Liver (tissue), 9 donors: ENCODE measurements around the gene CCDC89. TPM values are rescaled to one million over a fixed set of nuclear protein-coding genes. Genes with fewer than 3 reads are reported as not detected.

Source experiments
- DNase-seq: peaks from one replicate; pipeline ENCODE4 v3.0.0-alpha.2; 2017; ENCODE audit warnings: low spot score
- H3K27ac ChIP-seq, 2 donors: one replicate each; pipeline ENCODE4 v1.7.0; 2013; ENCODE audit warnings: inconsistent platforms in 2 of 2, low read length in 2 of 2, control low read depth in 1 of 2, low read depth in 1 of 2, mild to moderate bottlenecking in 1 of 2
- H3K27me3 ChIP-seq, 4 donors: one replicate each; pipeline versions ENCODE4 v1.6.1 to v1.7.0; 2013; ENCODE audit warnings: low read length in 3 of 4, inconsistent platforms in 1 of 4, mild to moderate bottlenecking in 1 of 4, moderate library complexity in 1 of 4; ENCODE audit not compliant: control insufficient read depth in 4 of 4, insufficient read depth in 4 of 4
- H3K36me3 ChIP-seq, 4 donors: one replicate each; pipeline versions ENCODE4 v1.6.1 to v1.7.0; 2013; ENCODE audit warnings: low read length in 3 of 4, mild to moderate bottlenecking in 3 of 4, low read depth in 1 of 4, moderate library complexity in 1 of 4; ENCODE audit not compliant: control insufficient read depth in 4 of 4, insufficient read depth in 3 of 4
- H3K4me1 ChIP-seq, 4 donors: one replicate each; pipeline versions ENCODE4 v1.6.1 to v1.7.0; 2013; ENCODE audit warnings: low read length in 3 of 4, mild to moderate bottlenecking in 3 of 4, moderate library complexity in 1 of 4; ENCODE audit not compliant: control insufficient read depth in 4 of 4, insufficient read depth in 4 of 4
- H3K4me3 ChIP-seq, 3 donors: one replicate each; pipeline versions ENCODE4 v1.6.1 to v1.7.0; 2013; ENCODE audit warnings: low read length in 3 of 3, control low read depth in 1 of 3, low read depth in 1 of 3, mild to moderate bottlenecking in 1 of 3
- H3K9ac ChIP-seq, 2 donors: one replicate each; pipeline ENCODE4 v1.7.0; 2013; ENCODE audit warnings: low read length in 2 of 2, mild to moderate bottlenecking in 2 of 2, moderate library complexity in 2 of 2, control low read depth in 1 of 2, low read depth in 1 of 2
- H3K9me3 ChIP-seq, 4 donors: one replicate each; pipeline versions ENCODE4 v1.6.1 to v1.7.0; 2013; ENCODE audit warnings: low read length in 3 of 4; ENCODE audit not compliant: control insufficient read depth in 4 of 4
- EGR1 ChIP-seq, 2 donors: IDR thresholded peaks; 2 replicates each; pipeline ENCODE4 v1.6.1; 2016 to 2018; ENCODE audit warnings: antibody characterized with exemption in 2 of 2, low read depth in 2 of 2
- FOXA2 ChIP-seq: IDR thresholded peaks from 2 replicates; pipeline ENCODE4 v1.6.1; 2016; ENCODE audit warnings: antibody characterized with exemption
- GABPA ChIP-seq, 2 donors: IDR thresholded peaks in 1 of 2; conservative IDR thresholded peaks in 1 of 2; 2 replicates each; pipeline ENCODE4 v1.6.1; 2016; ENCODE audit warnings: antibody characterized with exemption in 2 of 2, mild to moderate bottlenecking in 1 of 2, moderate library complexity in 1 of 2
- HNF4A ChIP-seq, 2 donors: conservative IDR thresholded peaks; 2 replicates each; pipeline ENCODE4 v1.6.1; 2016; ENCODE audit warnings: antibody characterized with exemption in 2 of 2, mild to moderate bottlenecking in 2 of 2
- HNF4G ChIP-seq: IDR thresholded peaks from 2 replicates; pipeline ENCODE4 v1.6.1; 2016; ENCODE audit warnings: antibody characterized with exemption
- JUND ChIP-seq, 2 donors: IDR thresholded peaks; 2 replicates each; pipeline ENCODE4 v1.6.1; 2016; ENCODE audit warnings: antibody characterized with exemption in 2 of 2
- NR2F2 ChIP-seq: IDR thresholded peaks from 2 replicates; pipeline ENCODE4 v1.6.1; 2016; ENCODE audit warnings: antibody characterized with exemption
- RAD21 ChIP-seq, 2 donors: IDR thresholded peaks; 2 replicates each; pipeline ENCODE4 v1.6.1; 2016; ENCODE audit warnings: antibody characterized with exemption in 2 of 2, mild to moderate bottlenecking in 2 of 2
- RXRA ChIP-seq, 2 donors: IDR thresholded peaks; 2 replicates each; pipeline ENCODE4 v1.6.1; 2017 to 2018; ENCODE audit warnings: antibody characterized with exemption in 2 of 2, mild to moderate bottlenecking in 1 of 2
- SP1 ChIP-seq: IDR thresholded peaks from 2 replicates; pipeline ENCODE4 v1.6.1; 2018; ENCODE audit warnings: antibody characterized with exemption, mild to moderate bottlenecking
- TAF1 ChIP-seq: conservative IDR thresholded peaks from 2 replicates; pipeline ENCODE4 v1.6.1; 2016; ENCODE audit warnings: antibody characterized with exemption, mild to moderate bottlenecking
- YY1 ChIP-seq: IDR thresholded peaks from 2 replicates; pipeline ENCODE4 v1.6.1; 2016; ENCODE audit warnings: antibody characterized with exemption, mild to moderate bottlenecking
- WGBS: extraction: QIAGEN DNeasy Blood & Tissue Kit; methylation state at CpG from one replicate; pipeline ENCODE4 v1.1.7; 2013; 5-methylcytosine and 5-hydroxymethylcytosine counted together
- polyA plus RNA-seq, 2 donors: library from polyadenylated mRNA; stranded (reverse) in 1 of 2; unstranded in 1 of 2; fragments of 200-250 nt in 1 of 2; fragments of >200 nt in 1 of 2; fragmentation: Nextera tagmentation in 1 of 2; extraction: Ambion mirVana in 1 of 2; gene quantifications; one replicate each; pipeline versions ENCODE4 v1.2.1 to v1.2.3, GENCODE V29; 2013 to 2015
- total RNA-seq, 2 donors: library from RNA; depleted of rRNA; stranded (reverse); fragments of >200 nt; gene quantifications; one replicate each; pipeline ENCODE4 v1.2.3, GENCODE V29; 2014
- TF ChIP-seq, protein P1 (sequence below): fragments of 150-350 bp; IDR thresholded peaks from 2 replicates; pipeline ENCODE4 v1.5.1; 2017; ENCODE audit warnings: improper control_type of control experiment, low read depth, low read length; ENCODE audit not compliant: missing input control
- TF ChIP-seq, protein P2 (sequence below): IDR thresholded peaks from 2 replicates; pipeline ENCODE4 v1.6.1; 2016; ENCODE audit warnings: antibody characterized with exemption, mild to moderate bottlenecking
- TF ChIP-seq, protein P3 (sequence below): IDR thresholded peaks from 2 replicates; pipeline ENCODE4 v1.6.1; 2016; ENCODE audit warnings: antibody characterized with exemption
- TF ChIP-seq, protein P4 (sequence below): IDR thresholded peaks from 2 replicates; pipeline ENCODE4 v1.6.1; 2016; ENCODE audit warnings: antibody characterized with exemption
- TF ChIP-seq, protein P5 (sequence below): IDR thresholded peaks from 2 replicates; pipeline ENCODE4 v1.6.1; 2016; ENCODE audit warnings: antibody characterized with exemption
- donor health status: healthy.
- donor health status: healthy.
- donor health status: healthy.
- donor health status: healthy.
- donor health status: healthy.

CCDC89 gene
- total and polyA plus RNA-seq, 4 donors, result 0.17 to 1.0 (median 0.28) TPM; not detected in 1

DNA sequence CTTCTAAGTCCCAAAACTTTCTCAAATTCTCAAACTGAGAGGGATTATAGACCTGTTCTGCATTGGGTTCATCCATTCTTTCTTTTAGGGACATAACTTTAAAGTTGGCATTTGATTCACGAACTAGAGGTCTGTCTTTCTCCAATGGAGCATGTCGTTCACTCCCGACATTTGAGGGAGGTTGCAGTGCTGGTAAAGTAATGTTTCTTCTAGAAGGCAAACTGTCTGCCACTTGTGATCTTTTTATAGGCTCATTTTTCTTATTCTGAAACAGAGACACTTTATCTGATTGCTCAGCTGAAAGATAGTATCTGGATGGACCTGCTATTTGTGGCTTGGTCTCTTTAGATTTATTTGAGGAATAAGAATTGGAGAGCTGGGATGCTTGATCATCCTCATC is 40.4 kb upstream of the CCDC89 start:
- Histone ChIP-seq H3K9ac (no peak overlapping the region), H3K27ac (no peak overlapping the region), H3K4me1 (no peaks in the 10 kb centered on the region), H3K27me3 (no peaks in the 10 kb centered on the region), H3K4me3 (no peak overlapping the region), H3K36me3 (no peaks in the 10 kb centered on the region), H3K9me3 (no peaks in the 10 kb centered on the region)
- 89% methylated on average over 3 of the region's 3 CpGs for WGBS
- TF ChIP-seq YY1 (no peak), NR2F2 (no peak), RAD21 (IDR thresholded peaks at IDR 0.05) (no peak), JUND (IDR thresholded peaks at IDR 0.05) (no peak), HNF4A (conservative IDR thresholded peaks at IDR 0.05) (no peak), FOXA2 (no peak), HNF4G (no peak), TAF1 (no peak), GABPA (IDR thresholded peaks at IDR 0.05 in 1 of 2, conservative IDR thresholded peaks at IDR 0.05 in 1 of 2) (no peak), EGR1 (IDR thresholded peaks at IDR 0.05; ENCODE audit: low read depth in 2 of 2) (no peak), RXRA (IDR thresholded peaks at IDR 0.05) (no peak), SP1 (no peak)
- TF ChIP-seq, protein P1, sequence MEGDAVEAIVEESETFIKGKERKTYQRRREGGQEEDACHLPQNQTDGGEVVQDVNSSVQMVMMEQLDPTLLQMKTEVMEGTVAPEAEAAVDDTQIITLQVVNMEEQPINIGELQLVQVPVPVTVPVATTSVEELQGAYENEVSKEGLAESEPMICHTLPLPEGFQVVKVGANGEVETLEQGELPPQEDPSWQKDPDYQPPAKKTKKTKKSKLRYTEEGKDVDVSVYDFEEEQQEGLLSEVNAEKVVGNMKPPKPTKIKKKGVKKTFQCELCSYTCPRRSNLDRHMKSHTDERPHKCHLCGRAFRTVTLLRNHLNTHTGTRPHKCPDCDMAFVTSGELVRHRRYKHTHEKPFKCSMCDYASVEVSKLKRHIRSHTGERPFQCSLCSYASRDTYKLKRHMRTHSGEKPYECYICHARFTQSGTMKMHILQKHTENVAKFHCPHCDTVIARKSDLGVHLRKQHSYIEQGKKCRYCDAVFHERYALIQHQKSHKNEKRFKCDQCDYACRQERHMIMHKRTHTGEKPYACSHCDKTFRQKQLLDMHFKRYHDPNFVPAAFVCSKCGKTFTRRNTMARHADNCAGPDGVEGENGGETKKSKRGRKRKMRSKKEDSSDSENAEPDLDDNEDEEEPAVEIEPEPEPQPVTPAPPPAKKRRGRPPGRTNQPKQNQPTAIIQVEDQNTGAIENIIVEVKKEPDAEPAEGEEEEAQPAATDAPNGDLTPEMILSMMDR, result no peak
- TF ChIP-seq, protein P2, sequence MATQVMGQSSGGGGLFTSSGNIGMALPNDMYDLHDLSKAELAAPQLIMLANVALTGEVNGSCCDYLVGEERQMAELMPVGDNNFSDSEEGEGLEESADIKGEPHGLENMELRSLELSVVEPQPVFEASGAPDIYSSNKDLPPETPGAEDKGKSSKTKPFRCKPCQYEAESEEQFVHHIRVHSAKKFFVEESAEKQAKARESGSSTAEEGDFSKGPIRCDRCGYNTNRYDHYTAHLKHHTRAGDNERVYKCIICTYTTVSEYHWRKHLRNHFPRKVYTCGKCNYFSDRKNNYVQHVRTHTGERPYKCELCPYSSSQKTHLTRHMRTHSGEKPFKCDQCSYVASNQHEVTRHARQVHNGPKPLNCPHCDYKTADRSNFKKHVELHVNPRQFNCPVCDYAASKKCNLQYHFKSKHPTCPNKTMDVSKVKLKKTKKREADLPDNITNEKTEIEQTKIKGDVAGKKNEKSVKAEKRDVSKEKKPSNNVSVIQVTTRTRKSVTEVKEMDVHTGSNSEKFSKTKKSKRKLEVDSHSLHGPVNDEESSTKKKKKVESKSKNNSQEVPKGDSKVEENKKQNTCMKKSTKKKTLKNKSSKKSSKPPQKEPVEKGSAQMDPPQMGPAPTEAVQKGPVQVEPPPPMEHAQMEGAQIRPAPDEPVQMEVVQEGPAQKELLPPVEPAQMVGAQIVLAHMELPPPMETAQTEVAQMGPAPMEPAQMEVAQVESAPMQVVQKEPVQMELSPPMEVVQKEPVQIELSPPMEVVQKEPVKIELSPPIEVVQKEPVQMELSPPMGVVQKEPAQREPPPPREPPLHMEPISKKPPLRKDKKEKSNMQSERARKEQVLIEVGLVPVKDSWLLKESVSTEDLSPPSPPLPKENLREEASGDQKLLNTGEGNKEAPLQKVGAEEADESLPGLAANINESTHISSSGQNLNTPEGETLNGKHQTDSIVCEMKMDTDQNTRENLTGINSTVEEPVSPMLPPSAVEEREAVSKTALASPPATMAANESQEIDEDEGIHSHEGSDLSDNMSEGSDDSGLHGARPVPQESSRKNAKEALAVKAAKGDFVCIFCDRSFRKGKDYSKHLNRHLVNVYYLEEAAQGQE, result no peak
- TF ChIP-seq, protein P3, sequence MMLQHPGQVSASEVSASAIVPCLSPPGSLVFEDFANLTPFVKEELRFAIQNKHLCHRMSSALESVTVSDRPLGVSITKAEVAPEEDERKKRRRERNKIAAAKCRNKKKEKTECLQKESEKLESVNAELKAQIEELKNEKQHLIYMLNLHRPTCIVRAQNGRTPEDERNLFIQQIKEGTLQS, result no peak
- TF ChIP-seq, protein P4, sequence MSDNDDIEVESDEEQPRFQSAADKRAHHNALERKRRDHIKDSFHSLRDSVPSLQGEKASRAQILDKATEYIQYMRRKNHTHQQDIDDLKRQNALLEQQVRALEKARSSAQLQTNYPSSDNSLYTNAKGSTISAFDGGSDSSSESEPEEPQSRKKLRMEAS, result no peak
- TF ChIP-seq, protein P5, sequence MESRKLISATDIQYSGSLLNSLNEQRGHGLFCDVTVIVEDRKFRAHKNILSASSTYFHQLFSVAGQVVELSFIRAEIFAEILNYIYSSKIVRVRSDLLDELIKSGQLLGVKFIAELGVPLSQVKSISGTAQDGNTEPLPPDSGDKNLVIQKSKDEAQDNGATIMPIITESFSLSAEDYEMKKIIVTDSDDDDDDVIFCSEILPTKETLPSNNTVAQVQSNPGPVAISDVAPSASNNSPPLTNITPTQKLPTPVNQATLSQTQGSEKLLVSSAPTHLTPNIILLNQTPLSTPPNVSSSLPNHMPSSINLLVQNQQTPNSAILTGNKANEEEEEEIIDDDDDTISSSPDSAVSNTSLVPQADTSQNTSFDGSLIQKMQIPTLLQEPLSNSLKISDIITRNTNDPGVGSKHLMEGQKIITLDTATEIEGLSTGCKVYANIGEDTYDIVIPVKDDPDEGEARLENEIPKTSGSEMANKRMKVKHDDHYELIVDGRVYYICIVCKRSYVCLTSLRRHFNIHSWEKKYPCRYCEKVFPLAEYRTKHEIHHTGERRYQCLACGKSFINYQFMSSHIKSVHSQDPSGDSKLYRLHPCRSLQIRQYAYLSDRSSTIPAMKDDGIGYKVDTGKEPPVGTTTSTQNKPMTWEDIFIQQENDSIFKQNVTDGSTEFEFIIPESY, result no peak
- DNase-seq, result no peak
